Endothelial cell of umbilical vein (primary cell): ENCODE data around the gene ZMIZ1. TPM values are rescaled to one million over a fixed set of nuclear protein-coding genes. Genes with fewer than 3 reads are reported as not detected.

Source experiments
- BruUV-seq: library from RNA; stranded (reverse); fragments of 400-500 nt; replicated peaks from 2 replicates; lab custom pipeline; 2021; lab: Mats Ljungman, UMichigan
- CTCF ChIA-PET: fragments of 300-600, 350-600 bp; sonication (Branson Sonifier 250); formaldehyde crosslinking; loops from one replicate; lab custom pipeline; 2021; ENCODE audit warnings: antibody characterized with exemption, inconsistent platforms; lab: Charles Lee
- POLR2A ChIA-PET: fragments of 300-600, 350-600 bp; sonication (Branson Sonifier 250); formaldehyde crosslinking; loops from one replicate; lab custom pipeline; 2021; ENCODE audit warnings: antibody characterized with exemption, inconsistent platforms; lab: Charles Lee
- DNase-seq: peaks from one replicate; pipeline ENCODE4 v3.0.0-alpha.2; 2011; ENCODE audit warnings: low read depth, low spot score
- FAIRE-seq: peaks from 2 replicates; lab custom pipeline; 2011; peaks lifted over from hg19 to GRCh38; lab: Jason Lieb, UNC
- H2AFZ ChIP-seq: 2 replicates; pipeline ENCODE4 v1.6.0; 2012; ENCODE audit warnings: low read depth, low read length, control low read depth, inconsistent platforms
- H3K27ac ChIP-seq: 2 replicates; pipeline ENCODE4 v1.5.1; 2011; ENCODE audit warnings: low read depth, mild to moderate bottlenecking, control low read depth, low read length, moderate library complexity; ENCODE audit not compliant: insufficient read depth
- H3K27me3 ChIP-seq, 2 experiments: 2 replicates each; pipeline versions ENCODE4 v1.6.0 to v1.6.1; 2011; ENCODE audit warnings: low read length in 2 of 2, mixed read lengths in 1 of 2; ENCODE audit not compliant: control insufficient read depth in 2 of 2, insufficient read depth in 2 of 2
- H3K36me3 ChIP-seq, 2 experiments: 2 replicates in 1 of 2; 3 replicates in 1 of 2; pipeline ENCODE4 v1.5.1; 2011; ENCODE audit warnings: low read length in 2 of 2, mild to moderate bottlenecking in 1 of 2, moderate library complexity in 1 of 2; ENCODE audit not compliant: control insufficient read depth in 2 of 2, insufficient read depth in 2 of 2; ENCODE audit errors: extremely low read depth in 1 of 2
- H3K4me1 ChIP-seq: 3 replicates; pipeline ENCODE4 v1.5.1; 2011; ENCODE audit warnings: mild to moderate bottlenecking, low read length; ENCODE audit not compliant: control insufficient read depth, insufficient read depth; ENCODE audit errors: extremely low read depth
- H3K4me2 ChIP-seq: 2 replicates; pipeline ENCODE4 v1.6.1; 2011; ENCODE audit warnings: low read length, control low read depth, mixed read lengths; ENCODE audit not compliant: insufficient read depth
- H3K4me3 ChIP-seq, 3 experiments: fragments of 200-600 bp in 1 of 3; sonication (generic), shearing (Covaris generic) in 1 of 3; replicated peaks in 1 of 3; 2 replicates each; pipeline ENCODE4 v1.5.1; 2011 to 2016; ENCODE audit warnings: control low read depth in 3 of 3, low read length in 3 of 3, mild to moderate bottlenecking in 2 of 3, inconsistent platforms in 1 of 3, low read depth in 1 of 3, moderate library complexity in 1 of 3; ENCODE audit not compliant: insufficient read depth in 1 of 3
- H3K79me2 ChIP-seq: 2 replicates; pipeline ENCODE4 v1.6.0; 2012; ENCODE audit warnings: low read length, inconsistent platforms; ENCODE audit not compliant: control insufficient read depth, insufficient read depth
- H3K9ac ChIP-seq: replicated peaks from 2 replicates; pipeline ENCODE3; 2011; ENCODE audit warnings: low read length, control low read depth; ENCODE audit not compliant: insufficient read depth; ENCODE audit errors: extremely low read depth
- H3K9me1 ChIP-seq: replicated peaks from 3 replicates; pipeline ENCODE4 v1.6.0; 2011; ENCODE audit warnings: mild to moderate bottlenecking, low read length; ENCODE audit not compliant: control insufficient read depth, insufficient read depth; ENCODE audit errors: extremely low read depth
- H3K9me3 ChIP-seq: replicated peaks from 2 replicates; pipeline ENCODE4 v1.5.1; 2012; ENCODE audit warnings: low read length, inconsistent platforms; ENCODE audit not compliant: control insufficient read depth, insufficient read depth
- H4K20me1 ChIP-seq: replicated peaks from 2 replicates; pipeline ENCODE3; 2011; ENCODE audit warnings: mild to moderate bottlenecking, low read length; ENCODE audit not compliant: control insufficient read depth, insufficient read depth; ENCODE audit errors: extremely low read depth
- CTCF ChIP-seq, 2 donors: IDR thresholded peaks; 1 replicate in 1 of 2; 2 replicates in 1 of 2; pipeline ENCODE4 v1.5.1; 2011; ENCODE audit warnings: low read length in 2 of 2, mild to moderate bottlenecking in 2 of 2, moderate library complexity in 2 of 2, control low read depth in 1 of 2, inconsistent platforms in 1 of 2, low read depth in 1 of 2; ENCODE audit not compliant: insufficient read depth in 1 of 2; ENCODE audit errors: extremely low read depth in 1 of 2
- EZH2 ChIP-seq: IDR thresholded peaks from 2 replicates; pipeline ENCODE4 v1.6.1; 2012; ENCODE audit warnings: borderline replicate concordance, low read depth, mild to moderate bottlenecking, moderate library complexity, low read length, inconsistent platforms; ENCODE audit not compliant: severe bottlenecking
- FOS ChIP-seq: IDR thresholded peaks from 2 replicates; pipeline ENCODE4 v1.6.1; 2011; ENCODE audit warnings: mild to moderate bottlenecking, low read length, moderate library complexity, borderline replicate concordance; ENCODE audit not compliant: insufficient read depth
- GATA2 ChIP-seq: IDR thresholded peaks from 2 replicates; pipeline ENCODE4 v1.7.0; 2011; ENCODE audit warnings: low read depth, mild to moderate bottlenecking, moderate library complexity, mixed read lengths, low read length; ENCODE audit not compliant: insufficient read length, insufficient read depth
- JUN ChIP-seq: IDR thresholded peaks from 2 replicates; pipeline ENCODE4 v1.6.1; 2011; ENCODE audit warnings: borderline replicate concordance, low read depth; ENCODE audit not compliant: insufficient read length, insufficient read depth
- MAX ChIP-seq: IDR thresholded peaks from 2 replicates; pipeline ENCODE4 v1.6.1; 2011; ENCODE audit not compliant: insufficient read depth, insufficient read length
- MYC ChIP-seq: IDR thresholded peaks from one replicate; pipeline ENCODE4 v1.6.1; 2011; ENCODE audit warnings: mild to moderate bottlenecking, low read depth, low read length
- POLR2A ChIP-seq: IDR thresholded peaks from 2 replicates; pipeline ENCODE4 v1.6.1; 2012; ENCODE audit warnings: low read depth, mild to moderate bottlenecking, control low read depth, low read length
- POLR2AphosphoS5 ChIP-seq: IDR thresholded peaks from 2 replicates; pipeline ENCODE4 v1.6.1; 2012; ENCODE audit warnings: low read depth, mild to moderate bottlenecking, control low read depth, low read length, moderate library complexity; ENCODE audit not compliant: insufficient read depth
- dilution Hi-C: fragments of 300-500 bp; cut with MboI; formaldehyde crosslinking; loops from one replicate; pipeline ENCODE4 v1.15.0; 2019; ENCODE audit warnings: low sequenced_read_pairs; ENCODE audit not compliant: extremely low pct_ligation_motif_present
- intact Hi-C: fragments of 100-400 bp; cut with micrococcal nuclease; formaldehyde crosslinking; loops from one replicate; pipeline ENCODE4 v1.10.0; 2022
- polyA plus RNA-seq, 4 experiments: library from polyadenylated mRNA; depleted of rRNA in 3 of 4; stranded (reverse) in 3 of 4; unstranded in 1 of 4; fragments of >200 nt; gene quantifications; 2 replicates each; pipeline versions ENCODE4 v1.2.1 to v1.2.3, GENCODE V29; 2011 to 2012; ENCODE audit warnings: missing spikeins in 1 of 4
- total RNA-seq: library from RNA; stranded (reverse); gene quantifications from 2 replicates; pipeline ENCODE4 v1.2.3, GENCODE V29; 2021

ZMIZ1 gene
- total and polyA plus RNA-seq, 2 donors (not counting 3 experiments of a cell fraction or from before 2014, with no cell fraction given), result 12.5 to 46.7 TPM

DNA sequence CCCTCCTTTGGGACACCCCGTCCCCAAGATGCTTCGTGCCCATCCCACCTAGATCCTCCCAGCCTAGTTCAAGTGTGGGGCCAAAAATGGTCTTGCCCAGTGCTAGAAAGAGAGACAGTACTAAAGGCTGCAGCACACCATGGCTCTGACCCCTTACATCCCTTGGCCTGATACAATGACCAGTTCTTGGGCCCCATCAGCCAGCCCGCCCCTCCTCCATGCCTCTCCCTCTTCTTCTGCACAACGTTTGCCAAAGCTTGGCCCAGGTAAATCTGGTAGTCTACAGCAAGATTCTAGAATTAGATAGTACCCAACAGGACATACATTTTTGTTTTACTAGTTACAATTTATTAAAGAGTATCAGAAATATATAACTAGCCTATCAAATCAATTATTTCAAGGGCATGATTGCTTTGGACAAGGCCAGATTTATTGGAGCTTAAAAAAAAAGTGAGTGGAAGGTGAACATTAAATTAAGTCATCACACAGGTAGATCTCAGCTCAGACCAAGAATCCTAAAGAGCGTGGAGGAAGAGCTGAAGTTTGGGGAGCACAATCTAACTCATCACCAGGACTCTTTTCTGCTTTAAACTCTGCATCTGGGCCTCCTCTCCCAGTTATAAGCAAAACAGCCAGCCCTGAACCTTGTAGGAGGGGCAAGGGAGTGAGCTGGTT is 69.8 kb downstream of the ZMIZ1 start:
- ChIA-PET POLR2A (no interaction called here), CTCF (interaction anchor here (1.1 kb wide), 1 partner anchor 56 kb away, joined by 3 read pairs; no protein-coding TSS in a partner anchor)
- intact Hi-C loops (no loop called here), dilution Hi-C loops (no loop called here)
- H3K4me3 ChIP-seq, result no peak overlapping the region
- H3K9me1 ChIP-seq, result no peaks in the 10 kb centered on the region
- H2AFZ ChIP-seq, result no peak overlapping the region
- no peak for TF ChIP-seq POLR2A
- TF ChIP-seq JUN, result no peak
- TF ChIP-seq POLR2AphosphoS5, result no peak
- TF ChIP-seq MAX, result no peak
- H3K27me3 ChIP-seq, result no peaks in the 10 kb centered on the region
- no peak for DNase-seq
- H3K4me1 ChIP-seq, result peaks cover 30% of the 10 kb centered on the region
- BruUV-seq, result no TSS peak
- H3K9ac ChIP-seq, result no peak overlapping the region
- peaks cover 0 to 13% of the 10 kb centered on the region in 2 experiments for H3K36me3 ChIP-seq
- H3K79me2 ChIP-seq, result peaks cover 9% of the 10 kb centered on the region
- FAIRE-seq, result no peak
- no peak overlapping the region for H3K4me2 ChIP-seq
- H3K27ac ChIP-seq, result no peak overlapping the region
- no peaks in the 10 kb centered on the region for H3K9me3 ChIP-seq
- H4K20me1 ChIP-seq, result no peaks in the 10 kb centered on the region

GRCh38 chr10:79139124-79139835 is 70.5 kb downstream of the ZMIZ1 start:
- no peaks in the 10 kb centered on the region for H3K9me3 ChIP-seq
- H3K4me2 ChIP-seq, result no peak overlapping the region
- no TSS peak for BruUV-seq
- H3K27me3 ChIP-seq, result no peaks in the 10 kb centered on the region
- dilution Hi-C loops, result no loop called here
- H3K79me2 ChIP-seq, result peaks cover 7% of the 10 kb centered on the region
- ChIA-PET CTCF (no interaction called here), POLR2A (interaction anchor here (0.5 kb wide), 1 partner anchor 1107 kb away, joined by 10 read pairs; no protein-coding TSS in a partner anchor)
- no peak for TF ChIP-seq JUN
- TF ChIP-seq POLR2AphosphoS5, result no peak
- TF ChIP-seq EZH2, result no peak
- TF ChIP-seq MAX, result no peak
- no peak for TF ChIP-seq GATA2
- no peak for TF ChIP-seq FOS
- no peak for TF ChIP-seq CTCF (IDR thresholded peaks at IDR 0.05; ENCODE audit: extremely low read depth in 1 of 2, insufficient read depth in 1 of 2, low read depth in 1 of 2, low read length in 2 of 2)
- TF ChIP-seq MYC, result no peak
- no peak for TF ChIP-seq POLR2A
- FAIRE-seq, result no peak
- H3K36me3 ChIP-seq, result peaks cover 0 to 13% of the 10 kb centered on the region in 2 experiments
- H3K27ac ChIP-seq, result no peak overlapping the region
- H2AFZ ChIP-seq, result no peak overlapping the region
- no peaks in the 10 kb centered on the region for H3K9me1 ChIP-seq
- H3K9ac ChIP-seq, result no peak overlapping the region
- no peak overlapping the region for H3K4me3 ChIP-seq
- peak; percentile 71 for DNase-seq
- peaks cover 35% of the 10 kb centered on the region for H3K4me1 ChIP-seq
- H4K20me1 ChIP-seq, result no peaks in the 10 kb centered on the region
- intact Hi-C loops, result no loop called here
